Dermis microvascular lymphatic vessel endothelial cell (primary cell): Measurements from ENCODE around the gene MRC2. TPM values are rescaled to one million over a fixed set of nuclear protein-coding genes. Genes with fewer than 3 reads are reported as not detected.

ENCODE experiments used
- DNase-seq, 2 donors: peaks; one replicate each; pipeline versions ENCODE4 v3.0.0 to v3.0.0-alpha.2; 2010; ENCODE audit warnings: low read depth in 2 of 2
- total RNA-seq: library from RNA; depleted of rRNA; stranded (reverse); fragments of >200 nt; gene quantifications from 2 replicates; pipeline ENCODE4 v1.2.1, GENCODE V29; 2014

Gene MRC2
- total RNA-seq, 1 donor from 2014 or later, result 9.2 TPM

DNA sequence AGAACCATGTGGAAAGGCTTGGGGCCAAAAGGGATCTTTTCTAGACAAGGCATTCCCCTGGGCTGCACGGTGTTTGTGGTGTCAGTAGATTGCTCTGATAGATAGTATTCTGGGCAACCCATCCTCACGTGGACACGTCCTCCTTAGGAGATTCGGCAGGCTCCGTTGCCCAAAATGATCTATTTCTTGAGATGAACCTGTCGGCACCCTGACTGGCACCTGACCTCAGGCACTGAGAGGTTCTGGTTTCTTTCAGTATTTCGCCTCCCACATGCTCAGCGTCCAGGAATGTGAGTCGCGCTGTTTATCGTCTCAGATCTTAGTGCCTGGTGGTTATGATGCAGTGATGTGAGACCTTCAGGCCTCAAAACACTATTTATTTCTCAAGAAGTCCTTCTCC lies 91.0 kb downstream of the MRC2 start:
- DNase-seq, result no peak

DNA sequence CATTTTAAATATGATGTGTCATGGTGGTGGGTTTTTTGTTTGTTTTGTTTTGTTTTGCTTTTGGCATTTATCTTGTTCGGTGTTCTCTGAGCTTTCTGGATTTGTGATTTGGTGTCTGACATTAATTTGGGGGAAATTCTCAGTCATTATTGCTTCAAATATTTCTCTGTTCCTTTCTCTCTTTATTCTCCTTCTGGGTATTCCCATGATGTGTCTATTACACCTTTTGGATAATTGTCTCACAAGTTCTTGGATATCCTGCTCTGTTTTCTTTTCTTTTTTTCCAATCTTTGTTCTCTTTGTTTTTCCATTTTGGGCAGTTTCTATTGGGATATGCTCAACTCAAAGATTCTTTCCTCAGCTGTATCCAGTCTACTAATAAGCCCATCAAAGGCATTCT lies 92.1 kb downstream of the MRC2 start:
- DNase-seq, result no peak

DNA sequence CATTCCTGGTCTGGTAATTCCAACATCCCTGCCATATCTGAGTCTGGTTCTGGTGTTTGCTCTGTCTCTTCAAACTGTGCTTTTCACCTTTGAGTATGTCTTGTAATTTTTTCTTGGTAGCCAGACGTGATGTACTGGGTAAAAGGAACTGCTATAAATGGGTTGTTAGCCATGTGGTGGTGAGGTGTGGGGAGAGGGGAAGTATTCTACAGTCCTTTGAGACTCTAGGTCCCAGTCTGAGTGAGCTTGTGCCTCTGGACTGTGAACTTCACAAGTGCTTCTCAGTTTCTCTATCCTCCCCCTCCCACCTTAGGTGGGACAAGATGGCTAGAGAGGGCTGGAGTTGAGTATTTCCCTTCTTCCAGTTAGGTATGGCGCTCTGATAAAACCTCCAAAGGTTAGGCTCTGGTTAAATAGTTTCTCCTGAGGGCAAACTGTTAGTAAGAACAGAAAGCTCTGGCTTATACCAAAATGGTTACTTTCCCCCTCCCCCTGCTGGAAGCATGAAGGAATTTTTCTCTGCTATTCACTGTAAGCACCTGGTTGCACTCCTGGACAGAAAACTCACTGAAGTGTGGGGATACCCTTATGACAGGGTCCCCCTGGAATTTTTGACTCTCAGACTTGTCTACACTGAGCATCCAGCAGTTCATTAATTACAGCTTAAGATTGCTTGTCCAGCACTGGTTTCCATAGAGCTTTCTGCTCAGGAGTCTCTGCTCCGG lies 92.8 kb downstream of the MRC2 start:
- DNase-seq, result peak in 1 of 2 donors; percentile 42

DNA sequence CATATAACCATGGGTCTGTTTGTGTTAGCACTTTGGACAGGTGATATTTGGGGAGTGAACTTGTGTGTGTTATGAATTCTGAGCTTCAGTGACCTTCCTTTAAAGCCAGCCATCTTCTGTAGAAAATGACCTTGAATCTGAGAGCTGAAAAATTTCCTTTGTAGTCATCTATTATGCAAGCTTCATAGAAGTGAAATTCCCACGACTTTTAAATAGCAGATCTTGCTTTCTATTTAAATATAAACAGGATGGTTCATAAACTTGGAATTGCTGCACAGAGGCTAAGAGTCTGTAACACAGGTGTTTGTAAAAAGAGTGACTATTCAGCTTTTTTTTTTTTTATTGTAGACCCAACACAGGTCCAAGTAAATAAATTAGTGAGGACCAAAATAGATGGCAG lies 95.2 kb downstream of the MRC2 start:
- no peak for DNase-seq

DNA sequence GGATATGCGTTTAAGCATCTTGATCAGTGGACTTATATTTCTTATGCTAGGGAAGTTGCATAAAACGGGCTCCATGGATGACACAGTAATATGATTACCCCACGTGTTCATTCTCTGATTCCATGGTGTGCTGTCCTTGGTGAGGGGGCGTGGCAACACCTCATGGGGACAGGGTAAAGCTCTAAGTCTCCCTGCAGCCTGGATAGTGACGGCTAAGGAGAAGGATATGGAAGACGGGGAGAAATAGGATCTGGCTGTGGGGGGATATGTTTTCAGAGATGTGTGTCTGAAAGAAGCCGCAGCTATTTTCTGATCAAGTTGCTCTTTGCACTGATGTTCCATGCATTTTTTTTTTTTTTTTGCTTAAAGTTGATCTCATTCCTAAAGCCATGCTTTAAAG lies 96.4 kb downstream of the MRC2 start:
- no peak for DNase-seq

DNA sequence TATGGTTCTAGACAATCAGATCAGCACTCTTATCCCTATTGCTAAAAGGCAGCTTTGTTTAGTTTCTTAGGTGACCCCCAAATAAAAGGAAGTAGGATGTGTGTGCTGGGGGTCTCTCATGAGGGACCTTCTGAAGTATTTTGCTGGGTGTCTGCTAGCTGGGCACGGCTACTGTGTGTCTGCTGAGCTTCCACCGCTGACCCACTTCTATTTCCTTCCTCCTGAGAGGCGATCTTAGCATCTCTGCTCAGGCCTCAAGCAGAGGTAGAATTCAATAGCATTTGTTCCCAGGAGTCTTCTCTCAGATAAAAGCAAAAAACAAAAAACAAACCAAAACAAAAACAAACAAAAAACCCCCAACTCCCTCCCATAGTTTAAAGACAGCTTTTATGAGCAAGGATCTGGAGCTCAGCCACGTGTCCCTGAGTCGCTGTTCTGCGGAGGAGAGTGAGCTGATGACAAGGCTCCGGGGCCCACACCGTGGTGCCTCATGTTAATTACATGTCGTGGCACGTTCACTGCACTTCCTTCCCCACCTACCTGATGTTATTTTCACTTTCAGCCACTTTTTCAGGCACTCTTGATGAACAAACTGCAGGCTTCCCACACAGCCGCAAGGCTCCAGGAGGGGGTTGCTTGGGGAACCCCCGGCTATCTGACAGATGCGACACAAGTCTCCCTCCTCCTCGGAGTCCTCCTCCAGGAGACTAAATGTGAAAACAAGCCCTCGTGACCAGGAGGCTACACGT lies 97.1 kb downstream of the MRC2 start:
- no peak for DNase-seq

DNA sequence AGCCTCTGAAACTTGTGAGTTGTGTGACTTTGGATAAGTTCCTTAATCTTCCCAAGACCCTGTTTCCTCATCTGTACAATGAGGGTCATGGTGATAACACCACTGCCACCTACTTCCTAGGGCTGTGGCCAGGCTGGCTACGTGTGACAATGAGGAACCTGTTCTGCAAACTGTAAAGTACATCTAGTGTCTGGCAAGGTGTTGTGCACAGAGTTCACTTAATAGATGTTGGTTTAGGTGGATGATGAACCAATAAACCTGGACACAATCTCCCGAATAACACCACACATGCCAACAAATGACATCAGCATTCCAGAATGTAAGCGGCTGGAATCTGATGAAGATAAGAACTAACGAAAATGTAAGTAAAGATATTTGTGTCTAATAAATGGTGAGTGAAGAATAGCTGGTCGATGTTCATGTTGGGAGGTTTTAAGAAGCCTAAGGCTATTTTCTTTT lies 98.3 kb downstream of the MRC2 start:
- DNase-seq, result peak in 1 of 2 donors; percentile 31

DNA sequence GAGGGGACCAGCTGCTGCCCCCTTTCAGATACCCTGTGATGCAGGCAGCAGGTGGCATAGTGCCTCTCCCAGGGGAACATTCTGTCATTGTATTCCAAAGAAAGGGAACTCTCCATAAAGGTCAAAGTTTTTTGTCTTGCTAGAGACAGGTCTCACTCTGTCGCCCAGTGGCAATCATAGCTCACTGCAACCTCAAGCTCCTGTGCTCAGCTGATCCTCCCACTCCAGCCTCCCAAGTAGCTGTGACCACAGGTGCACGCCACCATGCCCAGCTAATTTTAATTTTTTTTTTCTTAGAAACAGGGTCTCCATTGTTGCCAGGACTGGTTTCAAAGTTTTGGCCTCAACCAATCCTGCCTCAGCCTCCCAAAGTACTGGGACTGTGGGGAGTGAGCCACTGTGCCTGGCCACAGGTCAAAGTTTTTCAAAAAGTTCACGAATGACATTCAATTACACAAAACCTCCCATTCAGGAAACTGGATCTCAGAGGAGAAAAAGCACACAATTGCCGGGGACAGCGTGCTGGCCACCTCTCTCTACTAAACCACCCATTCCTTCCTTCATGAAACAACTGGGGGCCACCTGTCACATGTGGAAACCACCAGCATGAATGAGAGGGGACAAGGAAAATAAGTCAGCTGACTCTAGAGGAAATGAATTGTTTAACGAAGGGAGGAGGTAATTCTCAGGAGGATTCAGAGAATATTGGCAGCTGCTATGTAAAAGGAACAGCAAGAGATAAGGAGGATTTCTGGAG lies 100.6 kb downstream of the MRC2 start:
- DNase-seq, result peak; percentile 36 to 55

DNA sequence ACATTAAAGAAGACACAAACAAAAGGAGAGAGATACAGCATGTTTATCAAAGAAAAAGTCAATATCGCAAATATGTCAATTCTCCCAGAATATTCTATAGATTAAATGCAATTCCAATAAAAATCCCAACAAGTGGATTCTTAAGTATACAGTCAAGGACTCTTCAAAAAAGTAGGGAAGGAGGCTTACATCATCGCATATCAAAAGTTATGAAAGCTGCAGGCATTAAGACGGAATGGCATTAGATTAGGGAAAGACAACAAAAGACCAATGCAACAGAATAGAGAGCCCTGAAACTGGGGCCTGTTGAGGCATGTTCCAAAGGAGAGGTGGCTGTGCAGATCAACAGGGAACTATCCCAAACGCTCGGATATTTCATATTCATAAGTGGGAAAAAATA lies 104.7 kb downstream of the MRC2 start:
- no peak for DNase-seq

DNA sequence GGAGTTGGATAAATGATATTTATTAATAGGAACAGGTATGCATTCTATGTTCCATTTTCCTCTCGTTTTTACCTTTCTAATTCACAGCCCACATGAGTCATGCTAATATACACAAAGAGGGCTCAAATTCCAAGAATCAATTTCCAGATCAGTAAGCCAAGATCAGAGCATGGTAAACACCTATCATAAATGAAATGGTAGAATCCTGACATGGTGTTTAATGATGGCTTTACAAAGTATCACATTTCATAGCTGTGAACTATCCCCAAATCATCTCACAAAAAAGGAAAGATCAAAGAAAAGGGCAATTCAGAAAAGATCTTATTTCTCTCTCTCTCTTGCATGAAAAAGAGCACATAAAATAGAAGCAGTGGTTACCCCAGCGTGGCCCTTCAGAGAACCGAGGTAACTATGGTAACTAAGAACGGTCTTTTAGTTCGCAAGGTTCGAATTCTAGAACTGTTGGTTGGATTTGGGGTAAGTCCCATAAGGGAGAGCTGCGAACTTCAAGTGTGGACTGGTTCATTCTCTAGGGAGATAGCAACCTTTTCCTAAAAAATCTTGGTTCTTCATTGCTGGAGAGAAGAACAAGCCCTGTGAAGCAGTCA lies 107.7 kb downstream of the MRC2 start:
- no peak for DNase-seq

DNA sequence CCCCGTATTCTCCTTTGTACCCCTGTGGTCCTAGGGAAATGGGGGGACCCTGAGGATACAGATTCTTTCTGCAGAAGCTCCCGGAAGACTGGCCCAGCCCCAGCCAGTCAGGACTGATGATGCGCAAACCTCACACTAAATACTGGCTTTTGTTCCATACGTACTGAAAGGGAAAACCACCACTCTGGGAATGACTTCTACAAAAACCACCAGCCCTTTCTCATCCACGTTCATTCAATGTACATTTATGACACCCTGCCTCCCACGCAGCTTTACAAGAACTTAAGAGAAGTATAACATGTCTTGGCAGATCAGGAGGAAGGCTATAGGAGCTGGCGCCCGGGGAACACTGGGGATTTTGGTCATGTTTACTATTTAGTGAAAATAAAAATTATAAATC lies 110.0 kb downstream of the MRC2 start:
- no peak for DNase-seq

DNA sequence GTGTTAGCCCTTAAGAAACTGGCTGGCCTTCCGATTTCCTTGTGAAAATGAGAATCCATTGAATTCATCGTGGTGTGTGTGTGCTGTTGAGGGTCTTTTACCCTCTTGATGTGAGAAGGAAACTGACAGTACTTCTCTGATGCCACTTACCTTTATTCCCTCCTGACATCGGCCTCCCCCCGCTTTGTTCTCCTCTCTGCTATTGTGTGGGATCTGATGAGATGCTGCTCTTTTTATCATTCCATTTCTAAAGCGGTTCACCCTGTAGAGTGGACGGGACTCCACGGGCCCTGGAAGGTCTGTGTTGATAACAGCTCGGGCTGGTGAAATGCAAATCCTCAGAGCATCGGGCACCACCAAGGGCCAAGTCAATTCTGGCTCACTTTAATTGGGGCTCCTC lies 110.8 kb downstream of the MRC2 start:
- DNase-seq, result no peak

DNA sequence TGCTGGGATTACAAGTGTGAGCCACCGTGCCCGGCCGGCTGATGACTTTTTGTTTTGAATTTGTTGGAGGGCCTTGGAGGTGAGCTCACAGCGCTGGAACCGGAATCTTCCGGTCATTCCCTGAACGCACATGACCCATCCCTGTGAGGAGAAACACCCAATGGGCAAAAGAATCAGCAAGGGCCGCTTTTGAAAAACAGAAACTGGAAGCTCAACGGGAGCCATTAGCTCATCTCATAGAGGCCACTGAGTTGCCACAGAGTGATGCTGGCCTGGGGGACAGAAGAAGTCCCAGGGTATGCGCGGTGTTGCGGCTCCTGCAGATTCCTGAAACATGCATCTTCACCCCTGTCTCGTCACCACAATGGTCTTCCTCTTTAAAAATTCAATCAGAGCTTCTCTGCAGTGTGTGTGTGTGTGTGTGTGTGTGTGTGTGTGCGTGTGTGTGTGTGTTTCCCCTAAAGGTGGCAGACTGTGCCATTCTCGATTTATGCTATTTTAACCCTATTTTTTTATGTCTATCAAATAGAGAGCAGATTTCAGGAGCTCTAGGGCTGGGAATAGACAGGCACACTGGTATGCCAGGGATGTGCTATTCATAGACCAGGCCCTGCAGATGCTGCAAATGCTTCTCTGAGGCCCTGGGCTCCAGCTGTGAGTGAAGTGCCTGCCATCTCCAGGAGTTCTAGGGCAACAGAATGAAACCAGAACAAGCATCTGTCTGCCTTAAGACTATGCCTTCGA lies 112.3 kb downstream of the MRC2 start:
- no peak for DNase-seq

DNA sequence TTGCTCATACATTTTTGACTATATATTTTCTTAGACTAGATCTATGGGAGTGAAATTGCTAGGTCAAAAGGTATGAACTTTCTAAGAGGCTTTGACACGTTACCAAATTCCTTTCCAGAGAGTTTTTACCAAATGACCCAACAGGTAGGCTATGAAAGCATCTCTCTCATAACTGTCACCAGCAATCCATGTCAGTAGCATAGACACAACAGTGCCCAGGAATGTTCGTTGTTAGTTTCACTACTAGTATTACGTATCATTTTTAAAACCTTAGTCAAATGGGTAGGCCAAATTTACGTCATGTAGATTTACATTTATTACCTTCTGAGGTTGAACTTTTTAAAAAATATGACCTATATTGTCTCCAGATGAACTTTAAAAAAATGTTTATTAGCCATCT lies 113.8 kb downstream of the MRC2 start:
- DNase-seq, result no peak

Other genes with a start within 250 kb of the MRC2 start
- not detected in 2 replicates for gene EFCAB3, start 247.1 kb upstream of the MRC2 start, total RNA-seq
- 13.9 and 14.8 TPM in 2 replicates for gene METTL2A, start 203.8 kb upstream of the MRC2 start, total RNA-seq
- 35.6 and 42.1 TPM in 2 replicates for gene TLK2, start 148.8 kb upstream of the MRC2 start, total RNA-seq
- gene MARCHF10, start 180.6 kb downstream of the MRC2 start, total RNA-seq, result under 0.01 TPM in 1 of 2 replicates, not detected in the other